ENCODE data around the gene C2orf49.

C2orf49 gene
- long read RNA-seq, full-length matches to known transcripts = 7 of 30 reads
- long read RNA-seq, partial matches to known transcripts = 1 of 30 reads
- long read RNA-seq, other reads (novel, unspliced or antisense) = 22 of 30 reads

- peak within 1 kb of the TSS; percentile 98 for H3K27ac ChIP-seq (replicated peaks)
- H3K27me3 ChIP-seq (ENCODE audit: insufficient read depth, poor library complexity, severe bottlenecking) = no peaks in the 10 kb centered on the region
- peak within 1 kb of the TSS; percentile 92 for H3K4me3 ChIP-seq (replicated peaks; ENCODE audit: insufficient read depth, low read length)
- DNase-seq (ENCODE audit: low read depth in 1 of 2, low spot score in 1 of 2) = peak; percentile 86 to 88
- TF ChIP-seq POLR2AphosphoS5 (IDR thresholded peaks at IDR 0.05; ENCODE audit: low read depth) (peak; percentile 73), SPI1 (IDR thresholded peaks at IDR 0.05; ENCODE audit: borderline replicate concordance, low read depth) (peak; percentile 29; the same call in 1 of the 2 replicates), GABPA (IDR thresholded peaks at IDR 0.05; ENCODE audit: low read depth) (peak; percentile 78), REST (IDR thresholded peaks at IDR 0.05; ENCODE audit: insufficient replicate concordance, low read depth) (no peak)
Observed at GRCh38 chr2:105337122-105338019, at the start of gene C2orf49. Gene C2orf49 (plus strand): TSS chr2:105337540. CDS start chr2:105337588, 48 bp downstream.

- DNase-seq (ENCODE audit: low read depth in 1 of 2, low spot score in 1 of 2) = peak in 1 of 2 experiments; percentile 67
- no peak overlapping the region for H3K4me3 ChIP-seq (replicated peaks; ENCODE audit: insufficient read depth, low read length)
- TF ChIP-seq GABPA (IDR thresholded peaks at IDR 0.05; ENCODE audit: low read depth) (no peak), CTCF (IDR thresholded peaks at IDR 0.05; ENCODE audit: insufficient read depth, low read length) (peak; percentile 44), SPI1 (IDR thresholded peaks at IDR 0.05; ENCODE audit: borderline replicate concordance, low read depth) (peak; percentile 90), POLR2AphosphoS5 (IDR thresholded peaks at IDR 0.05; ENCODE audit: low read depth) (no peak), REST (IDR thresholded peaks at IDR 0.05; ENCODE audit: insufficient replicate concordance, low read depth) (no peak)
- no peak overlapping the region for H3K27ac ChIP-seq (replicated peaks)
- H3K27me3 ChIP-seq (ENCODE audit: insufficient read depth, poor library complexity, severe bottlenecking) = no peaks in the 10 kb centered on the region
Observed at GRCh38 chr2:105287692-105288091, 49.6 kb upstream of the C2orf49 start.

GRCh38 chr2:105288133-105288532 is 49.2 kb upstream of the C2orf49 start:
- DNase-seq (ENCODE audit: low read depth in 1 of 2, low spot score in 1 of 2) = no peak
- TF ChIP-seq CTCF (IDR thresholded peaks at IDR 0.05; ENCODE audit: insufficient read depth, low read length) (no peak), POLR2AphosphoS5 (IDR thresholded peaks at IDR 0.05; ENCODE audit: low read depth) (no peak), GABPA (IDR thresholded peaks at IDR 0.05; ENCODE audit: low read depth) (no peak), REST (IDR thresholded peaks at IDR 0.05; ENCODE audit: insufficient replicate concordance, low read depth) (no peak), SPI1 (IDR thresholded peaks at IDR 0.05; ENCODE audit: borderline replicate concordance, low read depth) (no peak)
- H3K4me3 ChIP-seq (replicated peaks; ENCODE audit: insufficient read depth, low read length) = no peak overlapping the region
- H3K27me3 ChIP-seq (ENCODE audit: insufficient read depth, poor library complexity, severe bottlenecking) = no peaks in the 10 kb centered on the region
- no peak overlapping the region for H3K27ac ChIP-seq (replicated peaks)

All from HL-60 (cell line).